ENCODE data around the gene TRIM4.
"Not testable (repeated sequence)": the region's sequence is repeated elsewhere in the genome, so short reads cannot be mapped to it uniquely, and the experiment has no call there.

- not testable (repeated sequence) for TF ChIP-seq CTCF (IDR thresholded peaks at IDR 0.05 in 8 of 11, conservative IDR thresholded peaks at IDR 0.05 in 3 of 11); POLR2AphosphoS5 (IDR thresholded peaks at IDR 0.05); POLR2A (IDR thresholded peaks at IDR 0.05)
These were observed 31.0 kb downstream of the TRIM4 start for GRCh38 chr7:99888366-99888765.
